ENCODE measurements around the gene XBP1.
"Not testable (repeated sequence)": the region's sequence is repeated elsewhere in the genome, so short reads cannot be mapped to it uniquely, and the experiment has no call there.

Gene XBP1

GRCh38 chr22:28800308-28801041 is at the start of gene XBP1:
Gene XBP1, minus strand, starts transcription at chr22:28800569.
- peak; percentile 76 to 87 (median 84) for DNase-seq

GRCh38 chr22:28846994-28847393 is 46.6 kb upstream of the XBP1 start:
- DNase-seq, result no peak

GRCh38 chr22:28844277-28844676 is 43.9 kb upstream of the XBP1 start:
- not testable (repeated sequence) for DNase-seq

- no peak for DNase-seq
Measured at GRCh38 chr22:28843633-28844032, 43.3 kb upstream of the XBP1 start.

GRCh38 chr22:28841111-28841510 is 40.7 kb upstream of the XBP1 start:
- DNase-seq, result no peak

GRCh38 chr22:28838971-28839370 is 38.6 kb upstream of the XBP1 start:
- DNase-seq, result no peak

GRCh38 chr22:28837640-28838039 is 37.3 kb upstream of the XBP1 start:
- no peak for DNase-seq

- DNase-seq, result no peak
Measured at GRCh38 chr22:28835630-28836189, 35.3 kb upstream of the XBP1 start.

- no peak for DNase-seq
Measured at GRCh38 chr22:28833276-28833923, 33.0 kb upstream of the XBP1 start.

- no peak for DNase-seq
Measured at GRCh38 chr22:28832731-28833130, 32.4 kb upstream of the XBP1 start.

GRCh38 chr22:28831140-28832072 is 31.0 kb upstream of the XBP1 start:
- DNase-seq, result no peak

GRCh38 chr22:28830441-28830840 is 30.1 kb upstream of the XBP1 start:
- DNase-seq, result no peak

GRCh38 chr22:28829358-28830181 is 29.2 kb upstream of the XBP1 start:
- DNase-seq, result peak; percentile 29 to 77 (median 66)

GRCh38 chr22:28826921-28827320 is 26.6 kb upstream of the XBP1 start:
- no peak for DNase-seq

- not testable (repeated sequence) for DNase-seq
Measured at GRCh38 chr22:28826430-28826829, 26.1 kb upstream of the XBP1 start.

GRCh38 chr22:28824455-28824854 is 24.1 kb upstream of the XBP1 start:
- DNase-seq, result not testable (repeated sequence)

GRCh38 chr22:28822930-28823551 is 22.7 kb upstream of the XBP1 start:
- DNase-seq, result peak in 5 of 6 experiments; percentile 24 to 87 (median 84)

- DNase-seq, result no peak
Measured at GRCh38 chr22:28821452-28821851, 21.1 kb upstream of the XBP1 start.

- DNase-seq, result no peak
Measured at GRCh38 chr22:28820885-28821284, 20.5 kb upstream of the XBP1 start.

- DNase-seq, result no peak
Measured at GRCh38 chr22:28819253-28820096, 19.1 kb upstream of the XBP1 start.
